Spleen (tissue), 7 donors: Measurements from ENCODE around the gene PDGFRB.

Source experiments
- CTCF ChIP-seq, 11 experiments: fragments of 200-600 bp in 7 of 11; fragments of 450-650 bp in 4 of 11; sonication (generic) in 4 of 11; IDR thresholded peaks in 8 of 11; conservative IDR thresholded peaks in 3 of 11; 1 replicate in 7 of 11; 2 replicates in 4 of 11; pipeline versions ENCODE4 v1.4.0 to v1.8.0; 2016 to 2021; ENCODE audit warnings: antibody characterized with exemption in 11 of 11, inconsistent platforms in 4 of 11, mild to moderate bottlenecking in 1 of 11
- POLR2A ChIP-seq, 3 donors: fragments of 450-650 bp; IDR thresholded peaks; one replicate each; pipeline ENCODE4 v1.5.1; 2017; ENCODE audit warnings: antibody characterized with exemption in 3 of 3, mild to moderate bottlenecking in 1 of 3
- donor health status: DM: no; HTN: no; CAD: no; lungs with moderate emphysema.
- donor health status: DM: no; HTN: no; CAD: no.
- donor health status: DM: no; HTN: no; CAD: no.

- TF ChIP-seq POLR2A (IDR thresholded peaks at IDR 0.05) (no peak), CTCF (IDR thresholded peaks at IDR 0.05 in 8 of 11, conservative IDR thresholded peaks at IDR 0.05 in 3 of 11) (no peak)
These were observed 353 bp upstream of the PDGFRB start for GRCh38 chr5:150156027-150156368.
